ENCODE results near the gene SPRED2.

GRCh38 chr2:65388051-65388531 lies 44.3 kb downstream of the SPRED2 start:
- TF ChIP-seq, protein P1, sequence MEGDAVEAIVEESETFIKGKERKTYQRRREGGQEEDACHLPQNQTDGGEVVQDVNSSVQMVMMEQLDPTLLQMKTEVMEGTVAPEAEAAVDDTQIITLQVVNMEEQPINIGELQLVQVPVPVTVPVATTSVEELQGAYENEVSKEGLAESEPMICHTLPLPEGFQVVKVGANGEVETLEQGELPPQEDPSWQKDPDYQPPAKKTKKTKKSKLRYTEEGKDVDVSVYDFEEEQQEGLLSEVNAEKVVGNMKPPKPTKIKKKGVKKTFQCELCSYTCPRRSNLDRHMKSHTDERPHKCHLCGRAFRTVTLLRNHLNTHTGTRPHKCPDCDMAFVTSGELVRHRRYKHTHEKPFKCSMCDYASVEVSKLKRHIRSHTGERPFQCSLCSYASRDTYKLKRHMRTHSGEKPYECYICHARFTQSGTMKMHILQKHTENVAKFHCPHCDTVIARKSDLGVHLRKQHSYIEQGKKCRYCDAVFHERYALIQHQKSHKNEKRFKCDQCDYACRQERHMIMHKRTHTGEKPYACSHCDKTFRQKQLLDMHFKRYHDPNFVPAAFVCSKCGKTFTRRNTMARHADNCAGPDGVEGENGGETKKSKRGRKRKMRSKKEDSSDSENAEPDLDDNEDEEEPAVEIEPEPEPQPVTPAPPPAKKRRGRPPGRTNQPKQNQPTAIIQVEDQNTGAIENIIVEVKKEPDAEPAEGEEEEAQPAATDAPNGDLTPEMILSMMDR (IDR thresholded peaks at IDR 0.05): no peak
- no peak for TF ChIP-seq POLR2A (IDR thresholded peaks at IDR 0.05)

All from esophagus squamous epithelium (tissue), 4 donors.